ENCODE results near the gene CCNJL. TPM values are rescaled to one million over a fixed set of nuclear protein-coding genes. Genes with fewer than 3 reads are reported as not detected.

CCNJL gene
- total RNA-seq, 1 donor from 2014 or later: 123 TPM

DNA sequence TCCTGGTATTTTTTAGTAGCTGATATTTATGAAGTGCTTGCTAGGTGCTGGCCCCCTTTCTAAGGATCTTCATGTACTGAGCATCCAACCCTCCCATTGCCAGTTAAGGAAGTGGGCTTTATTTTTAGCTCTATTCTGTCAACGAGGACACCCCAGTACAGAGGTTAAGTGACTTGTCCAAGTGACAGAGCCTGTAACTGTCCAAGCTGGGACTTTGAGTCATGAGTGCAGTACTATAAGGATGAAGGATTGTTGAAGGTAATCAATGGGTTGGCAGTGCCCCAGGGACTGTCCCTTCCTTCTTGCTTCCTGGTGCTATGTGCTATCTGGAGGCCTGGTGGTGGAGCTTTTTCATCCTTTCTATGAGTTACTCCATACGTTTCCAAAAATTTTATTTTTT lies 101.0 kb downstream of the CCNJL start:
- Mint-ChIP-seq H3K27me3 (ENCODE audit: unreplicated experiment) (no peaks in the 10 kb centered on the region), H3K9me3 (ENCODE audit: unreplicated experiment) (no peaks in the 10 kb centered on the region), H3K27ac (ENCODE audit: unreplicated experiment) (no peak overlapping the region), H3K36me3 (ENCODE audit: unreplicated experiment) (no peaks in the 10 kb centered on the region), H3K4me3 (ENCODE audit: unreplicated experiment) (no peak overlapping the region), H3K4me1 (ENCODE audit: low read depth, unreplicated experiment) (peaks cover 6% of the 10 kb centered on the region)
- TF ChIP-seq, protein P1, sequence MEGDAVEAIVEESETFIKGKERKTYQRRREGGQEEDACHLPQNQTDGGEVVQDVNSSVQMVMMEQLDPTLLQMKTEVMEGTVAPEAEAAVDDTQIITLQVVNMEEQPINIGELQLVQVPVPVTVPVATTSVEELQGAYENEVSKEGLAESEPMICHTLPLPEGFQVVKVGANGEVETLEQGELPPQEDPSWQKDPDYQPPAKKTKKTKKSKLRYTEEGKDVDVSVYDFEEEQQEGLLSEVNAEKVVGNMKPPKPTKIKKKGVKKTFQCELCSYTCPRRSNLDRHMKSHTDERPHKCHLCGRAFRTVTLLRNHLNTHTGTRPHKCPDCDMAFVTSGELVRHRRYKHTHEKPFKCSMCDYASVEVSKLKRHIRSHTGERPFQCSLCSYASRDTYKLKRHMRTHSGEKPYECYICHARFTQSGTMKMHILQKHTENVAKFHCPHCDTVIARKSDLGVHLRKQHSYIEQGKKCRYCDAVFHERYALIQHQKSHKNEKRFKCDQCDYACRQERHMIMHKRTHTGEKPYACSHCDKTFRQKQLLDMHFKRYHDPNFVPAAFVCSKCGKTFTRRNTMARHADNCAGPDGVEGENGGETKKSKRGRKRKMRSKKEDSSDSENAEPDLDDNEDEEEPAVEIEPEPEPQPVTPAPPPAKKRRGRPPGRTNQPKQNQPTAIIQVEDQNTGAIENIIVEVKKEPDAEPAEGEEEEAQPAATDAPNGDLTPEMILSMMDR (IDR thresholded peaks at IDR 0.05; ENCODE audit: partially characterized antibody, unreplicated experiment): no peak
- DNase-seq: no peak

DNA sequence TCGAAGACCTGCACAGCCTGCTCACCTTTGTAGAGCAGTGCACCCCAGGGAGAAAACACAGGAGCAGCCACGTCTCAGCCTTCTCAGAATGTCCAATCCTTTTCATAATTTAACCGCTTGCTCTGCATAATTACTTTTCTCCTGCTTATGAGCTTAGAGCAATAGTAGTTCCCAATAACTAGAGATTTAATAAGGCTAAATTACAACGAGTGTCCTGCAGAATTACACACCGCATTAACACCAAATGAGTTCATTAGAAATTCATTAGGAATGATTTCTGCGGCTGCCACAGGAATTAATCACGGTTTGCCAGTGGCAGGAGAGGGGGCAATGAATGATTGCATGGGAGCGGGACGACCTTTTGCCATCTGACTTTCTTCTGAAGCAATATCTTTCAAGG lies 101.8 kb downstream of the CCNJL start:
- no peaks in the 10 kb centered on the region for H3K27me3 Mint-ChIP-seq (ENCODE audit: unreplicated experiment)
- H3K4me3 Mint-ChIP-seq (ENCODE audit: unreplicated experiment): no peak overlapping the region
- peaks cover 6% of the 10 kb centered on the region for H3K4me1 Mint-ChIP-seq (ENCODE audit: low read depth, unreplicated experiment)
- DNase-seq: no peak
- no peaks in the 10 kb centered on the region for H3K36me3 Mint-ChIP-seq (ENCODE audit: unreplicated experiment)
- TF ChIP-seq, protein P1 (IDR thresholded peaks at IDR 0.05; ENCODE audit: partially characterized antibody, unreplicated experiment): no peak
- H3K27ac Mint-ChIP-seq (ENCODE audit: unreplicated experiment): no peak overlapping the region
- H3K9me3 Mint-ChIP-seq (ENCODE audit: unreplicated experiment): no peaks in the 10 kb centered on the region

DNA sequence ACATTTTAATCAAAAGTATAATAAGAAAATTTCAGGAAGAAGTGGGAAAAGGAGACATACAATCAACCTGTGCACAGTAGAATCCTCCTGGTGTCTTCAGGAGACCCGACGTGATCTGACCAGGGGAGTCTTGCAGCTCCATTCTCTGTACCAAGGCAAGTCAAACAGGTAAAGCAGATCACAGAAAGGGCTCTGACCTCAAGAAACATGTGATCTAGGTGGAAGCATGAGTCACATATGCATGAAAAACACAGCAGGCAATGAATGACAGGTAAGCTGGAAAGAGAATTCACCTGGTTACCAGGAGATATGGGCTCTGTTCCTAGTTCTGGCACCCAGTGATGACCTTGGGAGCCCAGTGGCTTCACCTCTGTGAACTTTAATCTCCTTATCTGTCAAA lies 102.4 kb downstream of the CCNJL start:
- TF ChIP-seq, protein P1 (IDR thresholded peaks at IDR 0.05; ENCODE audit: partially characterized antibody, unreplicated experiment): no peak
- Mint-ChIP-seq H3K27ac (ENCODE audit: unreplicated experiment) (no peak overlapping the region), H3K4me1 (ENCODE audit: low read depth, unreplicated experiment) (peaks cover 6% of the 10 kb centered on the region), H3K36me3 (ENCODE audit: unreplicated experiment) (no peaks in the 10 kb centered on the region), H3K4me3 (ENCODE audit: unreplicated experiment) (no peak overlapping the region), H3K27me3 (ENCODE audit: unreplicated experiment) (no peaks in the 10 kb centered on the region), H3K9me3 (ENCODE audit: unreplicated experiment) (no peaks in the 10 kb centered on the region)
- DNase-seq: no peak

DNA sequence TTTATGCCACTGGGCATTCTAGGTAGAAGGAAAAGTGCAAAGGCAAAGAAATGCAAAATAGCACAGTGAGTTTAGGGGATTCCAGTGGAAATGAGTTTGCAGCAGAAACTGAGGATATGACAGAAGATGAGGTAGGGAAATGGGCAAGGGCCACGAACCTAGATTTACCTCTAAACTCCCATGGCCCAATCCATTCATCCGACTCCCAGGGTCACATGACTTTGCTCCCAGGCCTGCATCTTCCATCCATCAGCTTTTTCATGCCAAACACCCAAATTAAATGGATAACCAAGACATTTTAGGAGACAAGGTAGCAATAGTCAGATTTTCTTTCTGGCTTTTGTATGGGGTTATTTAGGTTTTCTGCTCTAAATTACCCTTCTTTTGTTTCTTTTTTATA lies 105.3 kb downstream of the CCNJL start:
- Mint-ChIP-seq H3K27me3 (ENCODE audit: unreplicated experiment) (no peaks in the 10 kb centered on the region), H3K4me3 (ENCODE audit: unreplicated experiment) (no peak overlapping the region), H3K36me3 (ENCODE audit: unreplicated experiment) (no peaks in the 10 kb centered on the region), H3K4me1 (ENCODE audit: low read depth, unreplicated experiment) (peaks cover 6% of the 10 kb centered on the region), H3K9me3 (ENCODE audit: unreplicated experiment) (no peaks in the 10 kb centered on the region), H3K27ac (ENCODE audit: unreplicated experiment) (no peak overlapping the region)
- TF ChIP-seq, protein P1 (IDR thresholded peaks at IDR 0.05; ENCODE audit: partially characterized antibody, unreplicated experiment): no peak
- DNase-seq: no peak

Other genes starting within 250 kb of the CCNJL start
- 75.7 TPM for gene PWWP2A, start 193.1 kb downstream of the CCNJL start, total RNA-seq (ENCODE audit: unreplicated experiment)
- 7.7 TPM for gene FABP6, start 83.1 kb downstream of the CCNJL start, total RNA-seq (ENCODE audit: unreplicated experiment)
- gene C1QTNF2, start 58.1 kb upstream of the CCNJL start, total RNA-seq (ENCODE audit: unreplicated experiment): 1.0 TPM
- 5.1 TPM for gene FAM200C, start 87.5 kb upstream of the CCNJL start, total RNA-seq (ENCODE audit: unreplicated experiment)
- gene SLU7, start 106.5 kb upstream of the CCNJL start, total RNA-seq (ENCODE audit: unreplicated experiment): 44.7 TPM
- gene PTTG1, start 109.3 kb upstream of the CCNJL start, total RNA-seq (ENCODE audit: unreplicated experiment): 25.3 TPM